NCI-H774 (cell line): ENCODE measurements around the gene ATXN7L3B.
"Not testable (repeated sequence)": the region's sequence is repeated elsewhere in the genome, so short reads cannot be mapped to it uniquely, and the experiment has no call there.

Source experiments
- DNase-seq: peaks from one replicate; lab custom pipeline; 2025; lab: John Stamatoyannopoulos, UW

Gene ATXN7L3B

GRCh38 chr12:74537707-74538385, at the start of gene ATXN7L3B:
Gene ATXN7L3B (plus strand): TSS chr12:74537835. CDS start chr12:74538113, 278 bp downstream.
- DNase-seq: peak; percentile 97

- no peak for DNase-seq
These were observed 49.5 kb upstream of the ATXN7L3B start for GRCh38 chr12:74488134-74488533.

GRCh38 chr12:74489543-74489942, 48.1 kb upstream of the ATXN7L3B start:
- no peak for DNase-seq

- DNase-seq: peak; percentile 21
These were observed 47.1 kb upstream of the ATXN7L3B start for GRCh38 chr12:74490390-74491064.

- DNase-seq: no peak
These were observed 46.3 kb upstream of the ATXN7L3B start for GRCh38 chr12:74491374-74491773.

- no peak for DNase-seq
These were observed 38.4 kb upstream of the ATXN7L3B start for GRCh38 chr12:74499192-74499591.

GRCh38 chr12:74508873-74509657, 28.6 kb upstream of the ATXN7L3B start:
- DNase-seq: not testable (repeated sequence)

GRCh38 chr12:74509886-74510285, 27.7 kb upstream of the ATXN7L3B start:
- no peak for DNase-seq

- DNase-seq: no peak
These were observed 23.4 kb upstream of the ATXN7L3B start for GRCh38 chr12:74514098-74514872.

GRCh38 chr12:74515849-74516248, 21.8 kb upstream of the ATXN7L3B start:
- DNase-seq: no peak

GRCh38 chr12:74526535-74526934, 11.1 kb upstream of the ATXN7L3B start:
- no peak for DNase-seq

GRCh38 chr12:74527491-74527890, 10.1 kb upstream of the ATXN7L3B start:
- DNase-seq: no peak

- DNase-seq: no peak
These were observed 7.0 kb upstream of the ATXN7L3B start for GRCh38 chr12:74530676-74531075.

- no peak for DNase-seq
These were observed 2.1 kb upstream of the ATXN7L3B start for GRCh38 chr12:74535536-74535935.

GRCh38 chr12:74537126-74537706, 419 bp upstream of the ATXN7L3B start:
- DNase-seq: peak; percentile 73

- DNase-seq: no peak
These were observed 1.0 kb downstream of the ATXN7L3B start for GRCh38 chr12:74538491-74539258.

GRCh38 chr12:74539261-74539660, 1.6 kb downstream of the ATXN7L3B start:
- no peak for DNase-seq

GRCh38 chr12:74539765-74540526, 2.3 kb downstream of the ATXN7L3B start:
- DNase-seq: no peak

GRCh38 chr12:74541074-74541473, 3.4 kb downstream of the ATXN7L3B start:
- DNase-seq: no peak

GRCh38 chr12:74547249-74547648, 9.6 kb downstream of the ATXN7L3B start:
- DNase-seq: no peak
